HG03064 (cell line): ENCODE data around the gene DAB1.

ENCODE experiments used
- ATAC-seq: cut with Tn5 transposase; IDR thresholded peaks from one replicate; pipeline ENCODE4 v1.9.1; 2021; ENCODE audit warnings: low read depth; ENCODE audit not compliant: unreplicated experiment

The DAB1 gene

GRCh38 chr1:57282411-57282810 is 141.4 kb downstream of the DAB1 start:
- ATAC-seq, result no peak

GRCh38 chr1:57281324-57281723 is 142.5 kb downstream of the DAB1 start:
- ATAC-seq, result no peak

GRCh38 chr1:57279909-57280666 is 143.8 kb downstream of the DAB1 start:
- no peak for ATAC-seq

- ATAC-seq, result no peak
Measured at GRCh38 chr1:57278558-57278957, 145.3 kb downstream of the DAB1 start.

- no peak for ATAC-seq
Measured at GRCh38 chr1:57277681-57278080, 146.2 kb downstream of the DAB1 start.

- ATAC-seq, result no peak
Measured at GRCh38 chr1:57276918-57277317, 146.9 kb downstream of the DAB1 start.

- ATAC-seq, result no peak
Measured at GRCh38 chr1:57272601-57273000, 151.3 kb downstream of the DAB1 start.

- ATAC-seq, result no peak
Measured at GRCh38 chr1:57272150-57272549, 151.7 kb downstream of the DAB1 start.

GRCh38 chr1:57270927-57271698 is 152.7 kb downstream of the DAB1 start:
- ATAC-seq, result no peak

GRCh38 chr1:57269630-57270225 is 154.1 kb downstream of the DAB1 start:
- no peak for ATAC-seq

- no peak for ATAC-seq
Measured at GRCh38 chr1:57265104-57265503, 158.8 kb downstream of the DAB1 start.

GRCh38 chr1:57262472-57262871 is 161.4 kb downstream of the DAB1 start:
- no peak for ATAC-seq

GRCh38 chr1:57258557-57259325 is 165.1 kb downstream of the DAB1 start:
- ATAC-seq, result no peak

- ATAC-seq, result no peak
Measured at GRCh38 chr1:57255945-57256344, 167.9 kb downstream of the DAB1 start.

GRCh38 chr1:57254022-57254421 is 169.8 kb downstream of the DAB1 start:
- no peak for ATAC-seq

- ATAC-seq, result no peak
Measured at GRCh38 chr1:57252597-57253294, 171.1 kb downstream of the DAB1 start.

GRCh38 chr1:57250021-57250420 is 173.8 kb downstream of the DAB1 start:
- no peak for ATAC-seq

- no peak for ATAC-seq
Measured at GRCh38 chr1:57249511-57249910, 174.3 kb downstream of the DAB1 start.

- no peak for ATAC-seq
Measured at GRCh38 chr1:57248830-57249229, 175.0 kb downstream of the DAB1 start.

GRCh38 chr1:57238233-57238781 is 185.6 kb downstream of the DAB1 start:
- ATAC-seq, result no peak
